Neutrophil (primary cell): ENCODE data around the gene PAGE4.

Experiments used
- H3K27ac ChIP-seq: fragments of 200-600 bp; sonication (generic); 2 replicates; pipeline ENCODE4 v1.5.1; 2016; ENCODE audit warnings: mild to moderate bottlenecking, moderate library complexity
- H3K27me3 ChIP-seq: fragments of 200-600 bp; sonication (generic); 2 replicates; pipeline ENCODE4 v1.6.0; 2016; ENCODE audit warnings: mild to moderate bottlenecking
- H3K36me3 ChIP-seq: fragments of 200-600 bp; sonication (generic); 2 replicates; pipeline ENCODE4 v1.5.1; 2017
- H3K4me1 ChIP-seq, 2 experiments: fragments of 200-600 bp in 1 of 2; sonication (generic) in 1 of 2; 1 replicate in 1 of 2; 2 replicates in 1 of 2; pipeline versions ENCODE4 v1.5.1 to v1.6.1; 2013 to 2016; ENCODE audit warnings: low read depth in 1 of 2, low read length in 1 of 2, mild to moderate bottlenecking in 1 of 2, moderate library complexity in 1 of 2; ENCODE audit not compliant: control insufficient read depth in 1 of 2, insufficient read depth in 1 of 2
- H3K4me3 ChIP-seq, 2 experiments: fragments of 200-600 bp in 1 of 2; sonication (generic) in 1 of 2; 1 replicate in 1 of 2; 2 replicates in 1 of 2; pipeline ENCODE4 v1.5.1; 2013 to 2016; ENCODE audit warnings: low read depth in 1 of 2, low read length in 1 of 2, mild to moderate bottlenecking in 1 of 2, moderate library complexity in 1 of 2
- H3K9me3 ChIP-seq: fragments of 200-600 bp; sonication (generic); 2 replicates; pipeline ENCODE4 v1.5.1; 2016
- TF ChIP-seq, protein P1 (sequence below): fragments of 200-600 bp; sonication (generic); IDR thresholded peaks from 2 replicates; pipeline ENCODE4 v1.5.1; 2016; ENCODE audit warnings: antibody characterized with exemption

PAGE4 gene

DNA sequence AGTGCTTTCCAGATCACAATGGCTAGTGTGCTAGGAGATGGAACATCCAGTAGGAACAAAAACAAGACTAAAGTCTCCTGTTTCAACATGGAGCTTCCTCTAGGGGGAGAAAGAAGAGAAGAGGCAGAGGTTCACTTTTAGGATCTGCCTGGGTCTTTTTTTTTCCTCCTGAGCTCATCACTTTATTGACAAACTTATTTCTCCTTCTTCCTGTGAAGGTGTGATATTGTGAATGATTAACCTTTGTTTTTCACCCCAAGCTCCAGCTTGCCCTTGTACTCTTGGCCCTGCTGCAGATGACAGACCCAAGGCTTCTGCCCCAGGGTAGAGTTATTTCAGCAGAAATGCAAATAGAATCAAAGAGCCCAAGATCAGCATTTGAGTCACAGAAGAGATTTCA, 13.5 kb downstream of the PAGE4 start:
- Histone ChIP-seq H3K27me3 (no peaks in the 10 kb centered on the region), H3K4me1 (no peaks in the 10 kb centered on the region), H3K27ac (no peak overlapping the region), H3K36me3 (no peaks in the 10 kb centered on the region), H3K4me3 (no peak overlapping the region), H3K9me3 (no peaks in the 10 kb centered on the region)
- TF ChIP-seq, protein P1, sequence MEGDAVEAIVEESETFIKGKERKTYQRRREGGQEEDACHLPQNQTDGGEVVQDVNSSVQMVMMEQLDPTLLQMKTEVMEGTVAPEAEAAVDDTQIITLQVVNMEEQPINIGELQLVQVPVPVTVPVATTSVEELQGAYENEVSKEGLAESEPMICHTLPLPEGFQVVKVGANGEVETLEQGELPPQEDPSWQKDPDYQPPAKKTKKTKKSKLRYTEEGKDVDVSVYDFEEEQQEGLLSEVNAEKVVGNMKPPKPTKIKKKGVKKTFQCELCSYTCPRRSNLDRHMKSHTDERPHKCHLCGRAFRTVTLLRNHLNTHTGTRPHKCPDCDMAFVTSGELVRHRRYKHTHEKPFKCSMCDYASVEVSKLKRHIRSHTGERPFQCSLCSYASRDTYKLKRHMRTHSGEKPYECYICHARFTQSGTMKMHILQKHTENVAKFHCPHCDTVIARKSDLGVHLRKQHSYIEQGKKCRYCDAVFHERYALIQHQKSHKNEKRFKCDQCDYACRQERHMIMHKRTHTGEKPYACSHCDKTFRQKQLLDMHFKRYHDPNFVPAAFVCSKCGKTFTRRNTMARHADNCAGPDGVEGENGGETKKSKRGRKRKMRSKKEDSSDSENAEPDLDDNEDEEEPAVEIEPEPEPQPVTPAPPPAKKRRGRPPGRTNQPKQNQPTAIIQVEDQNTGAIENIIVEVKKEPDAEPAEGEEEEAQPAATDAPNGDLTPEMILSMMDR = no peak

DNA sequence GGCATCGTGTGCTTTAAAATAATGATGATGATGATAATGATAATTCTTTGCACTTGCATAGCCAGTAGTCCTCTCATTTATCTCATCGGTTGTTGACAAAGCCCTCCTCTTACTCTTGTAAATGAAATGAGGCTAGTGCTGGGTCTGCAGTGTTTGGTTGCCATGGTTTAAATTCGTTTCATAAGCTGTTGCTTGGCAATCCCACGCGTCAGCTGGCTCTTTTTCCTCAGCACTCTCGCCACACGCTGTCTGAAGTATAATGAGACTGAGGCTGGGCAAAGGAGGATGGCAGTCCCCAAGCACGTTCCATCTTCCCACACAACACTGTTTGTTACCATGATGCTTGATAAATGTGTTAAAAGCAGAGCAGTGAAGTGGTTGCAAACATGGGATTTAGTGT, 15.5 kb downstream of the PAGE4 start:
- no peaks in the 10 kb centered on the region for H3K27me3 ChIP-seq
- no peak overlapping the region for H3K4me3 ChIP-seq
- TF ChIP-seq, protein P1 = no peak
- no peaks in the 10 kb centered on the region for H3K36me3 ChIP-seq
- H3K27ac ChIP-seq = no peak overlapping the region
- no peaks in the 10 kb centered on the region for H3K4me1 ChIP-seq
- no peaks in the 10 kb centered on the region for H3K9me3 ChIP-seq

- no peaks in the 10 kb centered on the region for H3K9me3 ChIP-seq
- TF ChIP-seq, protein P1 = no peak
- H3K36me3 ChIP-seq = no peaks in the 10 kb centered on the region
- H3K27me3 ChIP-seq = no peaks in the 10 kb centered on the region
- no peak overlapping the region for H3K4me3 ChIP-seq
- H3K27ac ChIP-seq = no peak overlapping the region
- H3K4me1 ChIP-seq = no peaks in the 10 kb centered on the region
Observed at GRCh38 chrX:49845701-49846403, 16.7 kb downstream of the PAGE4 start.

GRCh38 chrX:49846522-49846921, 17.4 kb downstream of the PAGE4 start:
- Histone ChIP-seq H3K4me3 (no peak overlapping the region), H3K4me1 (no peaks in the 10 kb centered on the region), H3K27ac (no peak overlapping the region), H3K9me3 (no peaks in the 10 kb centered on the region), H3K27me3 (no peaks in the 10 kb centered on the region), H3K36me3 (no peaks in the 10 kb centered on the region)
- TF ChIP-seq, protein P1 = no peak

DNA sequence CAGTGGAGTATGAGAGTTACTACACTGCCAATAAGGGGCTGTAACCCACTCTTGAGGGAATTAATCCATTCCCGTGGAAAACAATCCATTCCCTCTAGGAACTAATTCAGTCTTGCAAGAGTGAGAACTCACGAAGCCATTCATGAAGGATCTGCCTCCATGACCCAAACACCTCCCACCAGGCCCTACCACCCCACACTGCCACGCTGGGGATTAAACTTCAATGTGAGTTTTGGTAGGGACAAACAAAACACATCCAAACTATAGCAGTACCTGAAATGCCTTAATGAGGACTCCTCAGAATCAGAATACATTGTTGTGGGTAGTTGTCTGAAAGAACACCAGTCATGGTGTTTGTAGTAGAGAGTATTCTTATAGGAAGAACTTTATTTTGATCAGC, 19.2 kb downstream of the PAGE4 start:
- no peak overlapping the region for H3K27ac ChIP-seq
- no peaks in the 10 kb centered on the region for H3K36me3 ChIP-seq
- no peak overlapping the region for H3K4me3 ChIP-seq
- H3K9me3 ChIP-seq = no peaks in the 10 kb centered on the region
- TF ChIP-seq, protein P1 = no peak
- no peaks in the 10 kb centered on the region for H3K27me3 ChIP-seq
- no peaks in the 10 kb centered on the region for H3K4me1 ChIP-seq
